HG03108 (cell line): ENCODE measurements around the gene REV3L.
"Not testable (repeated sequence)": the region's sequence is repeated elsewhere in the genome, so short reads cannot be mapped to it uniquely, and the experiment has no call there.

ENCODE experiments used
- ATAC-seq: cut with Tn5 transposase; IDR thresholded peaks from one replicate; pipeline ENCODE4 v1.9.1; 2021; ENCODE audit warnings: moderate library complexity; ENCODE audit not compliant: unreplicated experiment

The REV3L gene

GRCh38 chr6:111499269-111499793 lies 16.3 kb upstream of the REV3L start:
- ATAC-seq: no peak

- ATAC-seq: no peak
Measured at GRCh38 chr6:111494951-111495635, 12.1 kb upstream of the REV3L start.

GRCh38 chr6:111492499-111492898 lies 9.5 kb upstream of the REV3L start:
- ATAC-seq: no peak

GRCh38 chr6:111490067-111490466 lies 7.0 kb upstream of the REV3L start:
- no peak for ATAC-seq

GRCh38 chr6:111487661-111488060 lies 4.6 kb upstream of the REV3L start:
- ATAC-seq: peak; percentile 23

GRCh38 chr6:111486921-111487320 lies 3.9 kb upstream of the REV3L start:
- no peak for ATAC-seq

- no peak for ATAC-seq
Measured at GRCh38 chr6:111486475-111486874, 3.5 kb upstream of the REV3L start.

GRCh38 chr6:111485342-111485741 lies 2.3 kb upstream of the REV3L start:
- no peak for ATAC-seq

- ATAC-seq: no peak
Measured at GRCh38 chr6:111484633-111484930, 1.6 kb upstream of the REV3L start.

- peak; percentile 45 for ATAC-seq
Measured at GRCh38 chr6:111483736-111484632, 966 bp upstream of the REV3L start.

GRCh38 chr6:111482188-111482958 lies 645 bp downstream of the REV3L start:
- peak; percentile 13 for ATAC-seq

GRCh38 chr6:111481836-111482187 lies 1.2 kb downstream of the REV3L start:
- no peak for ATAC-seq

GRCh38 chr6:111480988-111481822 lies 1.8 kb downstream of the REV3L start:
- ATAC-seq: no peak

- no peak for ATAC-seq
Measured at GRCh38 chr6:111478749-111479148, 4.3 kb downstream of the REV3L start.

GRCh38 chr6:111478064-111478476 lies 4.9 kb downstream of the REV3L start:
- ATAC-seq: no peak

GRCh38 chr6:111477481-111477938 lies 5.5 kb downstream of the REV3L start:
- no peak for ATAC-seq

GRCh38 chr6:111476061-111476460 lies 7.0 kb downstream of the REV3L start:
- ATAC-seq: not testable (repeated sequence)

GRCh38 chr6:111474771-111475170 lies 8.2 kb downstream of the REV3L start:
- ATAC-seq: no peak

- ATAC-seq: no peak
Measured at GRCh38 chr6:111474106-111474505, 8.9 kb downstream of the REV3L start.

GRCh38 chr6:111472933-111473435 lies 10.0 kb downstream of the REV3L start:
- no peak for ATAC-seq
